Fibroblast of lung (primary cell): Measurements from ENCODE around the gene LRRC55. TPM values are rescaled to one million over a fixed set of nuclear protein-coding genes. Genes with fewer than 3 reads are reported as not detected.

Experiments used
- DNase-seq, 2 donors: peaks; one replicate each; pipeline versions ENCODE4 v3.0.0 to v3.0.0-alpha.2; 2010; ENCODE audit warnings: low read depth in 2 of 2
- H2AFZ ChIP-seq: 2 replicates; pipeline ENCODE4 v1.5.1; 2012; ENCODE audit warnings: low read length, control low read depth, inconsistent platforms
- H3K27ac ChIP-seq: 2 replicates; pipeline ENCODE4 v1.5.1; 2011; ENCODE audit warnings: low read length, control low read depth; ENCODE audit not compliant: insufficient read depth
- H3K27me3 ChIP-seq: 2 replicates; pipeline ENCODE4 v1.5.1; 2011; ENCODE audit warnings: mild to moderate bottlenecking, low read length; ENCODE audit not compliant: control insufficient read depth, insufficient read depth
- H3K36me3 ChIP-seq: 2 replicates; pipeline ENCODE4 v1.5.1; 2011; ENCODE audit warnings: low read length; ENCODE audit not compliant: control insufficient read depth, insufficient read depth
- H3K4me1 ChIP-seq: 2 replicates; pipeline ENCODE4 v1.5.1; 2011; ENCODE audit warnings: low read length; ENCODE audit not compliant: control insufficient read depth, insufficient read depth; ENCODE audit errors: extremely low read depth
- H3K4me2 ChIP-seq: 2 replicates; pipeline ENCODE4 v1.5.1; 2011; ENCODE audit warnings: low read length, control low read depth; ENCODE audit not compliant: insufficient read depth; ENCODE audit errors: extremely low read depth
- H3K4me3 ChIP-seq, 4 experiments: fragments of 200-600 bp in 1 of 4; sonication (generic) in 1 of 4; replicated peaks in 1 of 4; 2 replicates each; pipeline ENCODE4 v1.5.1; 2011 to 2016; ENCODE audit warnings: low read length in 4 of 4, low read depth in 3 of 4, mild to moderate bottlenecking in 3 of 4, control low read depth in 2 of 4, inconsistent platforms in 1 of 4, mixed read lengths in 1 of 4; ENCODE audit not compliant: insufficient read depth in 1 of 4; ENCODE audit errors: control extremely low read depth in 1 of 4
- H3K79me2 ChIP-seq: 2 replicates; pipeline ENCODE4 v1.5.1; 2012; ENCODE audit warnings: mild to moderate bottlenecking, low read length, inconsistent platforms; ENCODE audit not compliant: control insufficient read depth, insufficient read depth
- H3K9ac ChIP-seq: 2 replicates; pipeline ENCODE4 v1.5.1; 2011; ENCODE audit warnings: mild to moderate bottlenecking, low read length, control low read depth; ENCODE audit not compliant: insufficient read depth
- H3K9me3 ChIP-seq: 2 replicates; pipeline ENCODE4 v1.5.1; 2012; ENCODE audit warnings: low read depth, low read length; ENCODE audit not compliant: control insufficient read depth, insufficient read depth
- H4K20me1 ChIP-seq: 2 replicates; pipeline ENCODE4 v1.5.1; 2011; ENCODE audit warnings: low read length; ENCODE audit not compliant: control insufficient read depth, insufficient read depth; ENCODE audit errors: extremely low read depth
- CTCF ChIP-seq, 2 donors: IDR thresholded peaks in 1 of 2; conservative IDR thresholded peaks in 1 of 2; 1 replicate in 1 of 2; 2 replicates in 1 of 2; pipeline ENCODE4 v1.5.1; 2011 to 2012; ENCODE audit warnings: low read length in 2 of 2, control low read depth in 1 of 2, inconsistent platforms in 1 of 2, low read depth in 1 of 2, mild to moderate bottlenecking in 1 of 2
- EZH2 ChIP-seq: IDR thresholded peaks from 2 replicates; pipeline ENCODE4 v1.5.1; 2012; ENCODE audit warnings: low read length, control low read depth, mild to moderate bottlenecking; ENCODE audit errors: missing control alignments
- polyA plus RNA-seq, 2 donors: library from polyadenylated mRNA; depleted of rRNA in 1 of 2; stranded (reverse) in 1 of 2; unstranded in 1 of 2; fragments of >200 nt; gene quantifications; 2 replicates each; pipeline ENCODE4 v1.2.1, GENCODE V29; 2011 to 2012; ENCODE audit warnings: missing spikeins in 1 of 2
- total RNA-seq: library from RNA; depleted of rRNA; stranded (reverse); fragments of >200 nt; gene quantifications from 2 replicates; pipeline ENCODE4 v1.2.1, GENCODE V29; 2014

Gene LRRC55
- total and polyA plus RNA-seq, 2 donors (not counting 1 experiment from before 2014, with no cell fraction given): not detected

- H3K27me3 ChIP-seq: peaks cover 8% of the 10 kb centered on the region
- no peak overlapping the region for H3K4me3 ChIP-seq
- no peak overlapping the region for H2AFZ ChIP-seq
- no peaks in the 10 kb centered on the region for H3K79me2 ChIP-seq
- no peaks in the 10 kb centered on the region for H3K36me3 ChIP-seq
- no peak for TF ChIP-seq CTCF (conservative IDR thresholded peaks at IDR 0.05 in 1 of 2, IDR thresholded peaks at IDR 0.05 in 1 of 2; ENCODE audit: low read depth in 1 of 2, low read length in 2 of 2)
- TF ChIP-seq EZH2: no peak
- no peak overlapping the region for H3K9ac ChIP-seq
- H3K27ac ChIP-seq: no peak overlapping the region
- no peaks in the 10 kb centered on the region for H4K20me1 ChIP-seq
- H3K4me2 ChIP-seq: no peak overlapping the region
- no peak for DNase-seq
- H3K9me3 ChIP-seq: no peaks in the 10 kb centered on the region
- H3K4me1 ChIP-seq: no peaks in the 10 kb centered on the region
Measured at GRCh38 chr11:57197762-57198161, 16.0 kb downstream of the LRRC55 start.

GRCh38 chr11:57199330-57199729 is 17.6 kb downstream of the LRRC55 start:
- no peaks in the 10 kb centered on the region for H3K9me3 ChIP-seq
- no peaks in the 10 kb centered on the region for H3K4me1 ChIP-seq
- H2AFZ ChIP-seq: no peak overlapping the region
- no peak overlapping the region for H3K4me3 ChIP-seq
- no peaks in the 10 kb centered on the region for H4K20me1 ChIP-seq
- no peak overlapping the region for H3K4me2 ChIP-seq
- no peak overlapping the region for H3K27ac ChIP-seq
- H3K79me2 ChIP-seq: no peaks in the 10 kb centered on the region
- no peaks in the 10 kb centered on the region for H3K36me3 ChIP-seq
- DNase-seq: no peak
- no peak overlapping the region for H3K9ac ChIP-seq
- H3K27me3 ChIP-seq: peaks cover 16% of the 10 kb centered on the region
- TF ChIP-seq CTCF (conservative IDR thresholded peaks at IDR 0.05 in 1 of 2, IDR thresholded peaks at IDR 0.05 in 1 of 2; ENCODE audit: low read depth in 1 of 2, low read length in 2 of 2) (no peak), EZH2 (no peak)

GRCh38 chr11:57200917-57201316 is 19.2 kb downstream of the LRRC55 start:
- Histone ChIP-seq H3K27me3 (peaks cover 24% of the 10 kb centered on the region), H3K4me3 (no peak overlapping the region), H3K4me1 (no peaks in the 10 kb centered on the region), H2AFZ (no peak overlapping the region), H3K27ac (no peak overlapping the region), H3K4me2 (no peak overlapping the region), H4K20me1 (no peaks in the 10 kb centered on the region), H3K9ac (no peak overlapping the region), H3K36me3 (no peaks in the 10 kb centered on the region), H3K79me2 (no peaks in the 10 kb centered on the region), H3K9me3 (no peaks in the 10 kb centered on the region)
- TF ChIP-seq EZH2: no peak
- no peak for TF ChIP-seq CTCF (conservative IDR thresholded peaks at IDR 0.05 in 1 of 2, IDR thresholded peaks at IDR 0.05 in 1 of 2; ENCODE audit: low read depth in 1 of 2, low read length in 2 of 2)
- no peak for DNase-seq
